Endothelial cell (in vitro differentiated cells): ENCODE data around the gene WIPF1. TPM values are rescaled to one million over a fixed set of nuclear protein-coding genes. Genes with fewer than 3 reads are reported as not detected.

Source experiments
- DNase-seq: peaks from one replicate; pipeline ENCODE4 v3.0.0; 2021; ENCODE audit warnings: low spot score
- H3K27ac Mint-ChIP-seq: one replicate; pipeline ENCODE4 v1.8.0; 2021; ENCODE audit warnings: mixed read lengths, inconsistent platforms; ENCODE audit not compliant: unreplicated experiment
- H3K27me3 Mint-ChIP-seq: one replicate; pipeline ENCODE4 v1.8.0; 2021; ENCODE audit warnings: mild to moderate bottlenecking, moderate library complexity, mixed read lengths, inconsistent platforms; ENCODE audit not compliant: unreplicated experiment
- H3K36me3 Mint-ChIP-seq: one replicate; pipeline ENCODE4 v1.8.0; 2021; ENCODE audit warnings: mild to moderate bottlenecking, low read depth, mixed read lengths, inconsistent platforms; ENCODE audit not compliant: unreplicated experiment
- H3K4me1 Mint-ChIP-seq: one replicate; pipeline ENCODE4 v1.8.0; 2021; ENCODE audit warnings: mild to moderate bottlenecking, mixed read lengths, inconsistent platforms; ENCODE audit not compliant: unreplicated experiment
- H3K4me3 Mint-ChIP-seq: one replicate; pipeline ENCODE4 v1.8.0; 2021; ENCODE audit warnings: mild to moderate bottlenecking, mixed read lengths, inconsistent platforms; ENCODE audit not compliant: unreplicated experiment
- H3K9me3 Mint-ChIP-seq: one replicate; pipeline ENCODE4 v1.8.0; 2021; ENCODE audit warnings: mixed read lengths, inconsistent platforms; ENCODE audit not compliant: unreplicated experiment
- CTCF ChIP-seq: fragments of 200-600 bp; sonication (generic); IDR thresholded peaks from one replicate; pipeline ENCODE4 v1.5.0; 2021; ENCODE audit warnings: antibody characterized with exemption; ENCODE audit not compliant: unreplicated experiment
- total RNA-seq: library from RNA; stranded (reverse); fragmentation: NEBNext Ultra II Directional; extraction: Animal tissue kit (Norgen Biotek cat#: 25700); gene quantifications from one replicate; pipeline ENCODE4 v1.2.1, GENCODE V29; 2021; ENCODE audit not compliant: unreplicated experiment

Gene WIPF1
- total RNA-seq, 1 donor from 2014 or later = 62.8 TPM

GRCh38 chr2:174510583-174511189 is 86.9 kb downstream of the WIPF1 start:
- Mint-ChIP-seq H3K4me1 (no peaks in the 10 kb centered on the region), H3K4me3 (no peak overlapping the region), H3K27ac (no peak overlapping the region), H3K9me3 (peaks cover 8% of the 10 kb centered on the region), H3K36me3 (peaks cover 19% of the 10 kb centered on the region), H3K27me3 (peaks cover 4% of the 10 kb centered on the region)
- DNase-seq = no peak
- no peak for TF ChIP-seq CTCF

Other genes with a start within 250 kb of the WIPF1 start
- 21.1 TPM for gene SCRN3, start 202.1 kb downstream of the WIPF1 start, total RNA-seq
- gene GPR155, start 110.8 kb downstream of the WIPF1 start, total RNA-seq = 1.7 TPM
- gene CHRNA1, start 166.7 kb upstream of the WIPF1 start, total RNA-seq = 0.41 TPM